ENCODE measurements around the gene TRIM46. TPM values are rescaled to one million over a fixed set of nuclear protein-coding genes. Genes with fewer than 3 reads are reported as not detected.
A peak's percentile ranks its signal among the peaks of the same experiment; 100 is the strongest.
"Not testable (repeated sequence)": the region's sequence is repeated elsewhere in the genome, so short reads cannot be mapped to it uniquely, and the experiment has no call there.

TRIM46 gene
- polyA plus RNA-seq, 4 donors: 2.7 to 6.4 (median 4.9) TPM

- DNase-seq (ENCODE audit: low read depth in 4 of 4, low spot score in 2 of 4): no peak
These were observed 29.3 kb downstream of the TRIM46 start for GRCh38 chr1:155202731-155203515.

GRCh38 chr1:155205035-155205434, 31.4 kb downstream of the TRIM46 start:
- no peak for DNase-seq (ENCODE audit: low read depth in 4 of 4, low spot score in 2 of 4)

GRCh38 chr1:155205969-155206593, 32.4 kb downstream of the TRIM46 start:
- DNase-seq (ENCODE audit: low read depth in 4 of 4, low spot score in 2 of 4): no peak

GRCh38 chr1:155206891-155207805, 33.5 kb downstream of the TRIM46 start:
- DNase-seq (ENCODE audit: low read depth in 4 of 4, low spot score in 2 of 4): peak in 1 of 4 donors; percentile 75

GRCh38 chr1:155207806-155208540, 34.3 kb downstream of the TRIM46 start, which contains the start of gene THBS3:
Gene THBS3, minus strand, starts transcription at chr1:155207897. Its CDS starts 21 bp downstream, at chr1:155207876.
- no peak for DNase-seq (ENCODE audit: low read depth in 4 of 4, low spot score in 2 of 4)

- peak in 1 of 4 donors; percentile 81 for DNase-seq (ENCODE audit: low read depth in 4 of 4, low spot score in 2 of 4)
These were observed 35.1 kb downstream of the TRIM46 start, which contains the start of gene MTX1 for GRCh38 chr1:155208541-155209311. Gene MTX1, plus strand, starts transcription at chr1:155208695. Its CDS starts 110 bp downstream, at chr1:155208805.

- DNase-seq (ENCODE audit: low read depth in 4 of 4, low spot score in 2 of 4): no peak
These were observed 35.7 kb downstream of the TRIM46 start for GRCh38 chr1:155209312-155209721.

- no peak for DNase-seq (ENCODE audit: low read depth in 4 of 4, low spot score in 2 of 4)
These were observed 36.9 kb downstream of the TRIM46 start for GRCh38 chr1:155210314-155211104.

- DNase-seq (ENCODE audit: low read depth in 4 of 4, low spot score in 2 of 4): not testable (repeated sequence)
These were observed 37.9 kb downstream of the TRIM46 start for GRCh38 chr1:155211381-155212050.

- not testable (repeated sequence) for DNase-seq (ENCODE audit: low read depth in 4 of 4, low spot score in 2 of 4)
These were observed 38.4 kb downstream of the TRIM46 start for GRCh38 chr1:155212051-155212440.

GRCh38 chr1:155214702-155215101, 41.1 kb downstream of the TRIM46 start:
- DNase-seq (ENCODE audit: low read depth in 4 of 4, low spot score in 2 of 4): not testable (repeated sequence)

GRCh38 chr1:155218854-155219591, 45.4 kb downstream of the TRIM46 start:
- peak in 1 of 4 donors; percentile 50 for DNase-seq (ENCODE audit: low read depth in 4 of 4, low spot score in 2 of 4)

GRCh38 chr1:155219592-155220031, 46.0 kb downstream of the TRIM46 start:
- DNase-seq (ENCODE audit: low read depth in 4 of 4, low spot score in 2 of 4): no peak

- not testable (repeated sequence) for DNase-seq (ENCODE audit: low read depth in 4 of 4, low spot score in 2 of 4)
These were observed 46.7 kb downstream of the TRIM46 start for GRCh38 chr1:155220211-155220965.

GRCh38 chr1:155223047-155223446, 49.4 kb downstream of the TRIM46 start:
- no peak for DNase-seq (ENCODE audit: low read depth in 4 of 4, low spot score in 2 of 4)

GRCh38 chr1:155225404-155225759, 51.7 kb downstream of the TRIM46 start:
- DNase-seq (ENCODE audit: low read depth in 4 of 4, low spot score in 2 of 4): not testable (repeated sequence)
